Natural killer cell (primary cell): ENCODE measurements around the gene SH3BGRL. TPM values are rescaled to one million over a fixed set of nuclear protein-coding genes. Genes with fewer than 3 reads are reported as not detected.

Experiments
- ATAC-seq, 3 donors: fragments of 150-1000 bp in 2 of 3; fragments of 200-7000 bp in 1 of 3; cut with Tn5 transposase; 1 replicate in 1 of 3; 2 replicates in 2 of 3; pipeline ENCODE4 v1.10.0; 2021; ENCODE audit warnings: mild to moderate bottlenecking in 2 of 3, moderate library complexity in 2 of 3
- DNase-seq, 2 donors: peaks; one replicate each; pipeline versions ENCODE4 v3.0.0 to v3.0.0-alpha.2; 2013 to 2021; ENCODE audit warnings: mixed read lengths in 1 of 2
- H3K27ac ChIP-seq: one replicate; pipeline ENCODE4 v1.5.1; 2013; ENCODE audit warnings: mild to moderate bottlenecking, low read length
- H3K27me3 ChIP-seq: one replicate; pipeline ENCODE4 v1.6.1; 2013; ENCODE audit warnings: low read length; ENCODE audit not compliant: control insufficient read depth, insufficient read depth
- H3K36me3 ChIP-seq: one replicate; pipeline ENCODE4 v1.6.1; 2013; ENCODE audit warnings: low read length; ENCODE audit not compliant: control insufficient read depth, insufficient read depth
- H3K4me1 ChIP-seq: one replicate; pipeline ENCODE4 v1.6.1; 2013; ENCODE audit warnings: low read length; ENCODE audit not compliant: control insufficient read depth, insufficient read depth
- H3K4me3 ChIP-seq: one replicate; pipeline ENCODE4 v1.5.1; 2013; ENCODE audit warnings: low read length
- H3K9me3 ChIP-seq: one replicate; pipeline ENCODE4 v1.6.1; 2013; ENCODE audit warnings: low read length; ENCODE audit not compliant: control insufficient read depth, insufficient read depth
- H3K27ac Mint-ChIP-seq, 2 donors: one replicate each; pipeline ENCODE4 v1.8.0; 2022; ENCODE audit warnings: mild to moderate bottlenecking in 2 of 2, mixed read lengths in 2 of 2, moderate library complexity in 1 of 2
- H3K27me3 Mint-ChIP-seq, 2 donors: one replicate each; pipeline ENCODE4 v1.8.0; 2022; ENCODE audit warnings: low read depth in 2 of 2, mixed read lengths in 2 of 2
- H3K36me3 Mint-ChIP-seq: one replicate; pipeline ENCODE4 v1.8.0; 2022; ENCODE audit warnings: mixed read lengths
- H3K4me1 Mint-ChIP-seq, 2 donors: one replicate each; pipeline ENCODE4 v1.8.0; 2022; ENCODE audit warnings: mixed read lengths in 2 of 2
- H3K4me3 Mint-ChIP-seq: one replicate; pipeline ENCODE4 v1.8.0; 2022; ENCODE audit warnings: mild to moderate bottlenecking, moderate library complexity, mixed read lengths
- H3K9me3 Mint-ChIP-seq, 2 donors: one replicate each; pipeline ENCODE4 v1.8.0; 2022; ENCODE audit warnings: mixed read lengths in 2 of 2
- CTCF ChIP-seq: fragments of 200-600 bp; IDR thresholded peaks from one replicate; pipeline ENCODE4 v1.8.0; 2022; ENCODE audit warnings: antibody characterized with exemption
- WGBS: methylation state at CpG from one replicate; pipeline ENCODE4 v1.1.7; 2013; ENCODE audit warnings: missing lambda C conversion rate; ENCODE audit not compliant: insufficient coverage; 5-methylcytosine and 5-hydroxymethylcytosine counted together
- intact Hi-C: fragments of 100-400 bp; cut with micrococcal nuclease; formaldehyde crosslinking; loops from one replicate; pipeline ENCODE4 v1.14.2; 2022
- total RNA-seq, 4 donors: library from RNA; stranded (reverse); fragments of 120-200 nt in 1 of 4; gene quantifications; one replicate each; pipeline versions ENCODE4 v1.2.3 to v1.2.4, GENCODE V29; 2013 to 2022

SH3BGRL gene
- total RNA-seq, 3 donors from 2014 or later (not counting 1 experiment from before 2014, with no cell fraction given) = 103 to 108 (median 108) TPM

GRCh38 chrX:81195259-81195658, 6.6 kb upstream of the SH3BGRL start:
- Histone ChIP-seq H3K4me1 (no peaks in the 10 kb centered on the region), H3K36me3 (no peaks in the 10 kb centered on the region), H3K27ac (no peak overlapping the region), H3K27me3 (no peaks in the 10 kb centered on the region), H3K9me3 (no peaks in the 10 kb centered on the region), H3K4me3 (no peak overlapping the region)
- no peak for DNase-seq
- H3K4me3 Mint-ChIP-seq = no peak overlapping the region
- no peaks in the 10 kb centered on the region for H3K36me3 Mint-ChIP-seq
- no peak for ATAC-seq
- no peak overlapping the region for H3K27ac Mint-ChIP-seq
- no peak for TF ChIP-seq CTCF
- H3K27me3 Mint-ChIP-seq = no peaks in the 10 kb centered on the region
- intact Hi-C loops = no loop called here
- H3K4me1 Mint-ChIP-seq = no peaks in the 10 kb centered on the region
- 100% methylated on average over 1 of the region's 2 CpGs for WGBS
- no peaks in the 10 kb centered on the region for H3K9me3 Mint-ChIP-seq

- Mint-ChIP-seq H3K4me1 (no peaks in the 10 kb centered on the region), H3K9me3 (no peaks in the 10 kb centered on the region), H3K27me3 (no peaks in the 10 kb centered on the region), H3K27ac (no peak overlapping the region), H3K4me3 (no peak overlapping the region), H3K36me3 (no peaks in the 10 kb centered on the region)
- Histone ChIP-seq H3K36me3 (no peaks in the 10 kb centered on the region), H3K9me3 (no peaks in the 10 kb centered on the region), H3K27me3 (no peaks in the 10 kb centered on the region), H3K4me1 (no peaks in the 10 kb centered on the region), H3K27ac (no peak overlapping the region), H3K4me3 (no peak overlapping the region)
- intact Hi-C loops = no loop called here
- TF ChIP-seq CTCF = peak; percentile 57
- peak; percentile 28 to 77 for DNase-seq
- peak; percentile 70 to 83 (median 79) for ATAC-seq
- WGBS = 8% methylated on average over 5 of the region's 5 CpGs
Measured at GRCh38 chrX:81195712-81196111, 6.2 kb upstream of the SH3BGRL start.

GRCh38 chrX:81201071-81201470, 831 bp upstream of the SH3BGRL start:
- Mint-ChIP-seq H3K9me3 (no peaks in the 10 kb centered on the region), H3K4me1 (peaks cover 32 to 38% of the 10 kb centered on the region in 2 donors), H3K27me3 (no peaks in the 10 kb centered on the region), H3K36me3 (no peaks in the 10 kb centered on the region), H3K27ac (peak overlapping the region; percentile 92 to 93), H3K4me3 (peak overlapping the region; percentile 91)
- no CpG with 5 or more reads among the region's 1 CpG for WGBS
- intact Hi-C loops = no loop called here
- DNase-seq (peak in 1 of 2 donors; percentile 1), ATAC-seq (no peak)
- Histone ChIP-seq H3K4me3 (peak overlapping the region; percentile 95), H3K27ac (peak overlapping the region; percentile 78), H3K9me3 (no peaks in the 10 kb centered on the region), H3K27me3 (no peaks in the 10 kb centered on the region), H3K36me3 (no peaks in the 10 kb centered on the region), H3K4me1 (peaks cover 2% of the 10 kb centered on the region)
- no peak for TF ChIP-seq CTCF

GRCh38 chrX:81202456-81202819, 536 bp downstream of the SH3BGRL start:
- peak overlapping the region; percentile 78 for H3K27ac ChIP-seq
- no peaks in the 10 kb centered on the region for H3K27me3 ChIP-seq
- peaks cover 2% of the 10 kb centered on the region for H3K4me1 ChIP-seq
- no peaks in the 10 kb centered on the region for H3K9me3 Mint-ChIP-seq
- WGBS = 0% methylated on average over 8 of the region's 8 CpGs
- no peaks in the 10 kb centered on the region for H3K36me3 ChIP-seq
- peak overlapping the region; percentile 91 for H3K4me3 Mint-ChIP-seq
- TF ChIP-seq CTCF = no peak
- peaks cover 39 to 48% of the 10 kb centered on the region in 2 donors for H3K4me1 Mint-ChIP-seq
- H3K4me3 ChIP-seq = peak overlapping the region; percentile 95
- intact Hi-C loops = loop anchor here (2.0 kb wide), 2 partner anchors 80 to 394 kb away; partner anchors contain the start of gene BRWD3
- H3K27ac Mint-ChIP-seq = peak overlapping the region; percentile 92 to 93
- H3K36me3 Mint-ChIP-seq = no peaks in the 10 kb centered on the region
- DNase-seq (peak in 1 of 2 donors; percentile 31), ATAC-seq (peak; percentile 28 to 45 (median 35))
- H3K9me3 ChIP-seq = no peaks in the 10 kb centered on the region
- H3K27me3 Mint-ChIP-seq = no peaks in the 10 kb centered on the region
